GF-D8 (cell line): ENCODE measurements around the gene APBA1.
"Not testable (repeated sequence)": the region's sequence is repeated elsewhere in the genome, so short reads cannot be mapped to it uniquely, and the experiment has no call there.

Source experiments
- DNase-seq: peaks from one replicate; lab custom pipeline; 2025; lab: John Stamatoyannopoulos, UW

APBA1 gene

GRCh38 chr9:69442486-69442885, 229.7 kb downstream of the APBA1 start:
- DNase-seq = no peak

GRCh38 chr9:69440254-69440955, 231.8 kb downstream of the APBA1 start:
- DNase-seq = not testable (repeated sequence)

DNA sequence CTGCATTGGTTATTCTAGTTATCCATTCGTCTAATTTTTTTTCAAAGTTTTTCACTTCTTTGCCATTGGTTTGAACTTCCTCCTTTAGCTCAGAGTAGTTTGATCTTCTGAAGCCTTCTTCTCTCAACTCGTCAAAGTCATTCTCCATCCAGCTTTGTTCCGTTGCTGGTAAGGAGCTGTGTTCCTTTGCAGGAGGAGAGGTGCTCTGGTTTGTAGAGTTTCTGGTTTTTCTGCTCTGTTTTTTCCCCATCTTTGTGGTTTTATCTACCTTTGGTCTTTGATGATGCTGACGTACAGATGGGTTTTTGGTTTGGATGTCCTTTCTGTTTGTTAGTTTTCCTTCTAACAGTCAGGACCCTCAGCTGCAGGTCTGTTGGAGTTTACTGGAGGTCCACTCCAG, 232.5 kb downstream of the APBA1 start:
- not testable (repeated sequence) for DNase-seq

DNA sequence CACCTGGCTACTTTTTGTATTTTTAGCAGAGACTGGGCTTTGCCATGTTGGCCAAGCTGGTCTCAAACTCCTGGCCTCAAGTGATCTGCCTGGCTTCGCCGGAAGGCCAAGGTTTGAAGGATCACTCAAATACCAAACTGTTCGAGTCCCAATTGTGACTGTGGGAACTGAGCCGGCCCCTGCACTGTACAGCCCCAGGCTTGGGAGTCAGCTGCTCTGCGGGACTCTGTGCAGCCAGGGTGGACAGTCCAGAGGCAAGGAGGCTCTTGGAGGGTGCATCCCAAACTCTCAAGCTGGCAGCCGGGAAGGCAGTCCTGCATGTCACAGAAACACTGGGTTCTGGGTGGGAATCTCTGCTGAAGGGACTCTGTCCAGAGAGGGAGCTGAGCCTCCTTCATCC, 238.2 kb downstream of the APBA1 start:
- no peak for DNase-seq

DNA sequence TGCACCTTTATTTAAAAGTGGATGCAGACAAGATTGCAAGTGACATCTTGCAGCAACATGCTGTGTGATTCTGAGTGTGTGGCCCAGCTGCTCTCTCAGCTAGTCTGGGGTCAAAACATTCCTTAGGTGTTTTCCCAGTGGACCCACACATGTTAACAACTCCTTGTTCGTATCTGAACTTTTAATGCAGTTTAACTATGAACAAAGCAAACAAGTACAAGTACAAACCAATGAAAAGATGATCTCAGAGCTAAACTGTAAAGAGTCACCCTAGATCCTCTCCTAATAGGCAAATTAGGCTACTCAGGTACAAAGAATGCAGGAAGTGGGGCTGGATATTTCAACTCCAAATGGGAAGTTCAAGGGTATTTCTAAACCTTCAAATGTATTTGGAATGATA, 238.8 kb downstream of the APBA1 start:
- no peak for DNase-seq

DNA sequence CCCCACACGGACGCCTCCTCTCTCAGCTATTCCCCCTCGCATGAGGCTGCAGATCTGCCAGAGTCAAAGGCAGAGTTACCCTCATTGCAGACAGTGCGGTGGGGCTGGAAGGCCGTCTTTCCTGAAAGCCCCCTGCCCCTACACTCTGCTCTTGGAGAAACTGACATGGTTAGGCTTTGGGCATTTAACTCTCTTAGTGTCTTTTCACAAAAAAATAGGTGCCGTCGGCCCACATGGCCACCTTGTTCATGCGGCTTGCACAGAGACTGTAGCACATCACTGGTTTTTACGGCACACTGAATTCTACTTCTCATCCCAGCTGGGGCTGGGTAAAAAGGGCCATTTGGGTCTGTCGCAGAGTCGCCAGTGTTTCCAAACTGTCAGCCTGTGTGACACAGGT, 239.5 kb downstream of the APBA1 start:
- DNase-seq = no peak

GRCh38 chr9:69431777-69432176, 240.4 kb downstream of the APBA1 start:
- DNase-seq = no peak

DNA sequence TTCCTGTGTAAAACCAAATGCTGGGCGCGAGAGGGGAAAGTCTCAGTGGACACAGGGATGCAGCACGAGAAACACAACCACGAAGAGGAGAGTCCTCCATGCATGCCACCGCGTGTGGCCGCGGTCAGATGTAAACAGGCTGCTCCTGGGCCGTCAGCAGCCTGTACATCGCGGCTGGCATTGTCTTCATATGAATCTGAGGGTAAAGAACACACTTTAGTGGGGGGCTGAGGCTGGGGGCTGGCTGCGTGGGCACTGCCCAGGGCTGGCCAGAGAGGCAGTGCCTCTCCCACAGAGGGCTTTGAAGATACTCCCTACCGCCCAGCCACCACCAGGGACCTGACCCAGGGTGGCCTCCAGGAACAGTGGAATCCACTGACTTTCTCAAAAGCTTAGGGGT, 241.0 kb downstream of the APBA1 start:
- DNase-seq = no peak

GRCh38 chr9:69430206-69430605, 242.0 kb downstream of the APBA1 start:
- no peak for DNase-seq

- DNase-seq = no peak
Observed at GRCh38 chr9:69429281-69429680, 242.9 kb downstream of the APBA1 start.

GRCh38 chr9:69428017-69428785, 244.0 kb downstream of the APBA1 start:
- no peak for DNase-seq

DNA sequence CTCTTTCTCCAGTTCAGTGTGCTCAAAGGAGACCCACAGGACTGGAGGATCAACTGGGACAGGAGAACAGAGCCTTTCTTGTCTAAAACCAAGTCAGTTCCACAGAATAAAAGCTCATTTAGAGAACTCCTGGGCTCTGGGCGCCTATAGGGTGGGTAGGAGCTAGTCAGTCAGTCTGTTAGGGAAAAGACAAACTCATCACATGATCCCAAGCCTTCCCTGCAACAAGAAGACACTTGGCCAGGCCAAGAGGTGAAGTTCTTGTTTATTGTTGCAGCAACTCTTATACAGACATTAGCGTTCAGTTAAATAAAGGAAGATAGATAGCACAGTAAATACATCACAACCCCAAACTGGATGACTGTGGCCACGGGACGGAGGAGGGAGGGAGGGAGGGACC, 244.9 kb downstream of the APBA1 start:
- DNase-seq = no peak

- DNase-seq = no peak
Observed at GRCh38 chr9:69425136-69425801, 246.9 kb downstream of the APBA1 start.

DNA sequence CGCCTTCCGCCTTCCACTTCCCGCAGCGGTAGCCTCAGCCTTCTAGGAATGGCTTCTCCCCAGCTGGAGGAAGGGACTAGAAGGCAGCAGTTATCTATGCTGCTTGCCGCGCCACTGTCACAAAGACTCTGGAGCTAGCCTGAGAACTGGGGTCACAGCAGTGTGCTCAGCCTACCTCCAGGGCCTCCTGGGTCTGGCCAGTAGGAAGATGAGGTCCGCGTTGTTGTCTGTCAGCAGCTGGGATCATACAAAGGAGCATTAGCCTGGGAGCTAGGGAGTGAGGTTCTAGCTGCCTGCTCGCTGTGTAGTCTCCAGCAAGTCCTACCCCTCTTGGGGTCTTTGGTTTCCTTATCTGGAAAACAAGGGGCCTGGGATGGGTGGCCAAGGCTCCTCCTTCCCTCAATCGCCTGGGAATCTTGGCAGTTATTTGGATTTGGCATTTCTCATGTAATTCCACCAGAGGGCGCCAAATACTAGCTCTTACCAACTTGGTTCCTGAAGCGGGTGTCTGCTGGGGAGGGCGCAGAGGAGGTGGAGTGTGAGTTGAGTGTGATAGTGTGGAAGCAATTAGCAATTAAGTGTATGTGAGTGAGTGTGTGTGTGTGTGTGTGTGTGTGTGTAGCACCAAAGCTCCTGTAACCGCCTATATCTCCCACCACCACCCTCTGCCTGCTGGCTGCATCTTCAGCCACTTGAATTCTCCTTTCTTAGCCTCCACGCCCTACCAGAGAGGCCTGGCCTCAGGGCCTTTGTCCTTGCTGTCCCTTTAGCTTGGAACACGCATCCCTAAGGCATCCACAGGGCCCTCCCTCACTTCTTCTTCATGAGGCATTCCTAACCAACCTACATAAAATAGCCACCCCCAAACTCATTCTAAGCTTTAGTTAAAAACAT, 250.0 kb downstream of the APBA1 start:
- no peak for DNase-seq

GRCh38 chr9:69420611-69421270, 251.4 kb downstream of the APBA1 start:
- DNase-seq = no peak

DNA sequence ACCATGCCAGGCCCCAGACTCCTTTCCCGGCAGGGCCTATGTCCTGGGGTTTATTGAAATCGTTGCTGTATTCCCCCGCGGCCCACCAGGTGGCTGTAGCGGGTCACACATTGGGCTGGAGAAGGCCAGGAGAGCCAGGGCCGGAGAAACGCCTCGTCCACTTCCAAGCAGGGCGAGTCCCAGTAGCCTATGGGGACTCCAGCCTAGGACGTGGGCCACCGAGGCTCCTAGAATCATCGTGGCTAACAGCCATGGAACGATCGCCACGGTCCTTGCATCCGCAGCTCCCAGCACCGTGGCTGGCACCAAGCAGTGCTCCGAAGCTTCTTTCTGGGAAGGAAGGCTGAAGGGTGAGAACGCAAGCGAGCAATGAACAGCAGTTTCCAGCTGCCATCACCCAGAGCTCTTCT, 259.4 kb downstream of the APBA1 start:
- DNase-seq = no peak

- DNase-seq = no peak
Observed at GRCh38 chr9:69411931-69412740, 260.0 kb downstream of the APBA1 start.

DNA sequence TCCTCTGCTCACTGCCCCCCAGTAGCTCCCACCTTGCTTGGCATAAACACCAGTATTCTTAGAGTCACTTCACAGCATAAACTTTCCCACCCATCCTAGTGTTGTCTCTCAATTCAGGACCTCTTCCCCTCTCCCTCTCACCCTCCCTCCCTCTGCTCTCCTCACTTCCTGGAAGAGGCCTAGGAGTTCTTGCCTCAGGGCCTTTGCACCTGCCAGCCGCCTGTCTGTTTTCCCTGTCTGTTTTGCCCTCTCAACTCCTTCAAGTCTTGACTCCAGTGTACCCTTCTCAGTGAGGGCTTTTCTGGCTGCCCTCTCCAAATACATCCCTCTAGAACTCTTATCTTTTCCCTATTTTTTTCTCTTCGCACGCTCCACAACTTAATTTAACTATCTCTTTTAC, 260.9 kb downstream of the APBA1 start:
- DNase-seq = no peak

DNA sequence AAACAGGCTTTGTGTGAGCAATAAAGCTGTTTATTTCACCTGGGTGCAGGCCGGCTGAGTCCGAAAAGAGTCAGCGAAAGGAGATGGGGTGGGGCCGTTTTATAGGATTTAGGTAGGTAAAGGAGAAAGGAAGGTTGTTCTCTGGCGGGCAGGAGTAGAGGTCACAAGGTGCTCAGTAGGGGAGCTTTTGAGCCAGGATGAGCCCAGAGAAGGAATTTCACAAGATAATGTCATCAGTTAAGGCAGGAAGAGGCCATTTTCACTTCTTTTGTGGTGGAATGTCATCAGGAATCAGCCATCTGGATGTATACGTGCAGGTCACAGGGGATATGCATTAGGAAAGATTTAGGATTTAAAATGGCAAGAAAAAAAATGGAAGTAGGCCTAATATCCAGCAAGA, 262.2 kb downstream of the APBA1 start:
- not testable (repeated sequence) for DNase-seq

DNA sequence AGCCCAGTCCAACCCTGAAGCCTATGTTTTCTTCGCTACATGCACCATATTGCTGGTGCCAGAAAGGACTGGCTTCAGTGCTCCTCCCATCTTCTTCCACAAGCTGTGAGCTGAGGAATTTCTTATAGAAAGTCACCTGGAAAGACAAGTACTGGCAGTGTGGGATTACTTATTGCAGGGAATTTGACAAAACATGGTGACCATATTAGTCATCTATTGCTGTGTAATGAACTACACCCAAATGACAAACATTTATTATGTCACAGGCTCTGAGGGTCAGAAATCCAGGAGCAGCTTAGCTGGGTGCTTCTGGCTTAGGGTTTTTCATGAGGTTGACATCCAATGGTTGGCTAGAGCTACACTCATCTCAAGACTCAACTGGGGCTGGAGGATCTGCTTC, 271.7 kb downstream of the APBA1 start:
- DNase-seq = no peak
